ENCODE data around the gene RADIL. TPM values are rescaled to one million over a fixed set of nuclear protein-coding genes. Genes with fewer than 3 reads are reported as not detected.

RADIL gene
- total RNA-seq, 2 experiments from 2014 or later: 0.17 to 0.28 TPM

DNA sequence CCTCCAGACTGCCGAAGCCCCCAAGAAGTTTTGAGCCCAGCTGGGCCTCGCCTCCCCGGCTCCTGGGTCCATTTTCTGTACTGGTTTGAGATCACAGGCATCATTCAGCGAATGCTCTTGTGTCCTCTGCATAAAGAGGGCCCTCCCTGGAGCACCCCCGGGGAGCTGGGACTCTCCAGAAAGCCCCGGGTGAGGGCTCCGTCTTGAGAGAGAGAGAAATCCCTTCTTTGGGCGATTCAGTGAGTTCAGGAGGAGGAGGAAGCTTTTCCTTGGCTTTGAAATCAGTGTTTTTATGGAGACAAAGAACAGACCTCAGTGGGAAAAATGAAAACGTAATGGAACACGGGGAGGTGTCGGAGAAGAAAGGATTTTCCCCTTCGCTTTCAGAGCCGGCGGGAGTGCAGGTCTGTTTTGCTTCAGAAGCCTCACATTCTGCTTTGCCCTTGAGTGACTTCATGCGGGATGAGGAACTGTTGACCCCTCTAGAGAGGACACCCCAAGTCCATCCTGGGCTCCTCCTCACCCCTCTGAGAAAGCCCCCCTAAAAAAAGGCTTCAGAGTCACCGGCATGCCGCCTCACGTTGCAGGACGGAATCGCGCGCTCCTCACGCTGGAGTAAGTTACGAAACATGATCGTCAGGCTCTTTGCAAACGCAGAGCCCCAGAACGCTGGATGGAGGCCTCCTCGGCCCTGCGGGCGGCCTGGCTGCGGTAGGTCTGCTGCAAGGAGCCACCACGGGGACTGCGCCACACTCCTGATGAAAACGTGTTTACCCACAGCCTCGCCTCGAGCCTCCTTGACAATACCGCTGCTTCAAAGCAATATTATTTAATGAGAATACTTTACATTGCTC, 116.6 kb downstream of the RADIL start:
- no peak overlapping the region for H3K27ac Mint-ChIP-seq
- POLR2A ChIA-PET: no interaction called here
- H3K36me3 Mint-ChIP-seq: peaks cover 2% of the 10 kb centered on the region
- no peaks in the 10 kb centered on the region for H3K4me1 Mint-ChIP-seq
- no peak overlapping the region for H3K4me3 Mint-ChIP-seq
- ATAC-seq (ENCODE audit: low read depth) (no peak), DNase-seq (no peak)
- no peaks in the 10 kb centered on the region for H3K9me3 Mint-ChIP-seq
- no peaks in the 10 kb centered on the region for H3K27me3 Mint-ChIP-seq

DNA sequence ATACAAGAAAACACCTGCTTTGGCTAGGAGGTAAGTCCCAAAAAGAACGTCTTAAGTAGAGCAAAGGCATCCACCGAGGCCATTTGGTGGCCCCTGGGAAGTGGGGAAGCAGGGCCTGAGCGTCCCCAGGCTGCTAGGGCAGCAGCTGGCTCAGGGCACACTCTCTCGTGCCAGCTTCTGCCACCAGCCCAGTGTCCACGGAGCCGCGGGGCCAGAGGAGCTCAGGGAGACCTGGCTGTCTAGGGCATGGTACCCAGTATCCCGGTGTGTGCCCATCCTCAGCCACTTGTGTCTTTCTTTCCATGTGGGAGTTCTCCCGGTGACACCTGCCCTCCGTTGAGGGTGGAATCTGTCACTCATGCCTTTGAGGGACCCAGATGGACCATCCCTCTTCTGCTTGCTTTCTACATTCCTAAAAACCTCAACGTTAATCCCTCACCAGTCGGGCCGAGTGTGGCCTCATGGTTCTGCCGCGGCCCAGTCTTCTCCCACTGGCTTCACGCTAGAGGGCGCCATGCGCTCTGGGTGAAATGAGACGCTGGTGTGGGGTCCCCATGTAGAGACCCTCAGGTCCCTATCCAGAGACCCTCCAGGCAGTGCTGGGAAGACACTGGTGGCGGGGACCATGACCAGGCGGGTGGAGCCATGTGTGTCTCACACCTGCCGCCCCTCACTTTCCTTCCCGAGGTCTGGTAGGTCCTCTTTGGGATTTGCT, 117.6 kb downstream of the RADIL start:
- POLR2A ChIA-PET: no interaction called here
- H3K27ac Mint-ChIP-seq: no peak overlapping the region
- H3K36me3 Mint-ChIP-seq: peaks cover 2% of the 10 kb centered on the region
- H3K27me3 Mint-ChIP-seq: no peaks in the 10 kb centered on the region
- DNase-seq (no peak), ATAC-seq (ENCODE audit: low read depth) (no peak)
- no peaks in the 10 kb centered on the region for H3K9me3 Mint-ChIP-seq
- H3K4me3 Mint-ChIP-seq: no peak overlapping the region
- no peaks in the 10 kb centered on the region for H3K4me1 Mint-ChIP-seq

DNA sequence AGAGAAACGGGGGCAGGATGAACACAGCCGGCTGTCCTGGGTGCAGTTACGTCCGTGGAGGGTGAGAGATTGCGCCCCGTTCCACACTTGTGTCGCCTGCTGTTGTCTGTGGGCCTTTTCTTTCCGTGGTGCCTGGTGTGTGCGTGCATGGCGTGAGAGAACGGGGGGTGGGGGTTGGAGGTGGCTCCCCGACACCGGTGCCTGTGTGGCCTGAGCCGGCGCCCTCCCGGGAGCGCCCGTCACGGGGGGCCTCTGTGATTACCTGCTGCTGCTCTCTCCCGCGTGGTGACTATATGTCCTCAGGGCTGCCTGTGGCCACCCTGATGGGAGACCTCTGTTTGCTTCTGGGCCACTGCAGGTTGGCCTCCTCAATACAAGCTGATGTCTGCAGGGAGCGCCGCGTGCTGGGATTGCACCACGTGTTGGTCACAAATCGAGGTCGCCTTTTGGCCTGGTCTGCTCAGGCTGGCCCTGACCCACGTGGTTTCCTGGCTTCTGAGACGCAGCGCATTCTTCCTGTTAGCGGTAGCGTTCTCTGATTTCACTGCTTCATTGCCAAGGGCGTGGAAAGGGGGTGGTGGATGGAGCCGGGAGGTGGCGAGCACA, 119.0 kb downstream of the RADIL start:
- Mint-ChIP-seq H3K4me3 (no peak overlapping the region), H3K36me3 (peaks cover 5% of the 10 kb centered on the region), H3K9me3 (no peaks in the 10 kb centered on the region), H3K27ac (no peak overlapping the region), H3K4me1 (no peaks in the 10 kb centered on the region), H3K27me3 (no peaks in the 10 kb centered on the region)
- POLR2A ChIA-PET: interaction anchor here (0.9 kb wide), 1 partner anchor 11 kb away, joined by 4 read pairs; the partner anchor contains the start of gene AP5Z1
- DNase-seq: no peak
- no peak for ATAC-seq (ENCODE audit: low read depth)

DNA sequence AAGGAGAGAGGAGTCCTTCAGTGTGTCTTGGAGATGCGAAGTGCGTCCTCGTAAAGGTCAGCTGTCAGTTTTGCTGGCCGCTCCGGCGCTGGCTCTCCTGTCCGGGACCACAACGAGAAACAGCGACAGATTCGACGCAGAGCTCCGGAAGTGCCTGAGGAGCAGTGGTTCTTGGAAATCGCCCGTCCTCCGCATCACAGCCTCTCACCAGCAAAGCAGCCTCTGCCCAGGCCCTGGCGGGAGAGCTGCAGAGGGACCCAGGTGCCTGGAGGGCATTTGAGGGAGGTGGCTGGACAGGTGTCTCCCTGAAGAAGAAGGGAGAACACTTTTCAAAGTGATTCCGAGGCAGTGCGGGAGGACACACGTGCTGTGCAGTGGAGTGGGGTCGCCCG, 119.7 kb downstream of the RADIL start:
- no peaks in the 10 kb centered on the region for H3K27me3 Mint-ChIP-seq
- peaks cover 5% of the 10 kb centered on the region for H3K36me3 Mint-ChIP-seq
- DNase-seq: no peak
- H3K4me1 Mint-ChIP-seq: no peaks in the 10 kb centered on the region
- no peak for ATAC-seq (ENCODE audit: low read depth)
- no peak overlapping the region for H3K27ac Mint-ChIP-seq
- H3K4me3 Mint-ChIP-seq: no peak overlapping the region
- no peaks in the 10 kb centered on the region for H3K9me3 Mint-ChIP-seq
- POLR2A ChIA-PET: no interaction called here

GRCh38 chr7:4763091-4763793, 120.3 kb downstream of the RADIL start:
- ATAC-seq (ENCODE audit: low read depth) (no peak), DNase-seq (no peak)
- H3K36me3 Mint-ChIP-seq: peaks cover 5% of the 10 kb centered on the region
- H3K27ac Mint-ChIP-seq: no peak overlapping the region
- POLR2A ChIA-PET: no interaction called here
- H3K4me3 Mint-ChIP-seq: no peak overlapping the region
- H3K27me3 Mint-ChIP-seq: no peaks in the 10 kb centered on the region
- H3K9me3 Mint-ChIP-seq: no peaks in the 10 kb centered on the region
- H3K4me1 Mint-ChIP-seq: no peaks in the 10 kb centered on the region

GRCh38 chr7:4762121-4763055, 121.1 kb downstream of the RADIL start:
- DNase-seq (no peak), ATAC-seq (ENCODE audit: low read depth) (no peak)
- Mint-ChIP-seq H3K4me3 (no peak overlapping the region), H3K27ac (no peak overlapping the region), H3K27me3 (no peaks in the 10 kb centered on the region), H3K9me3 (no peaks in the 10 kb centered on the region), H3K4me1 (no peaks in the 10 kb centered on the region), H3K36me3 (peaks cover 5% of the 10 kb centered on the region)
- POLR2A ChIA-PET: no interaction called here

GRCh38 chr7:4760952-4761351, 122.6 kb downstream of the RADIL start:
- DNase-seq (no peak), ATAC-seq (ENCODE audit: low read depth) (no peak)
- POLR2A ChIA-PET: no interaction called here
- Mint-ChIP-seq H3K27me3 (no peaks in the 10 kb centered on the region), H3K36me3 (peaks cover 5% of the 10 kb centered on the region), H3K9me3 (no peaks in the 10 kb centered on the region), H3K4me1 (no peaks in the 10 kb centered on the region), H3K27ac (no peak overlapping the region), H3K4me3 (no peak overlapping the region)

GRCh38 chr7:4759211-4759610, 124.3 kb downstream of the RADIL start:
- no peak for ATAC-seq (ENCODE audit: low read depth)
- no peak overlapping the region for H3K4me3 Mint-ChIP-seq
- POLR2A ChIA-PET: interaction anchor here (0.5 kb wide), 1 partner anchor 70 kb away, joined by 3 read pairs; no protein-coding TSS in a partner anchor

DNA sequence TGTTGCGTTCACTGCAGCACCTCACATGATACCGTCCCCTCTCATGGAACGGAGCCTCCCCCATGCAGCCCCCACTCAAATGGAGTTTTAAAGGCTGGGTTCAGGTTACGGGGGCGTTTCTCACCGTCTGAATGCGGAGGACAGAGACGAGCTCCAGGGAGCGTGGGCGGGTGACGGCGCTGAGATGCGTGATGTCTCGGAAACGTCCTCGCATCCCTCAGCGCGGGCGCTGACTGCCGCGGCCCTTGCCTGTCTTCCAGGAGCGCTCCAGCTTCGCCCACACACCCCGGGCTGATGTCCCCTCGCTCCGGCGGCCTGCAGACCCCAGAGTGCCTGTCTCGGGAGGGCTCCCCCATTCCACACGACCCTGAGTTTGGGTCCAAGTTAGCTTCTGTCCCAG, 124.7 kb downstream of the RADIL start:
- no peaks in the 10 kb centered on the region for H3K9me3 Mint-ChIP-seq
- H3K4me1 Mint-ChIP-seq: peaks cover under 1% of the 10 kb centered on the region
- POLR2A ChIA-PET: interaction anchor here (0.5 kb wide), 1 partner anchor 70 kb away, joined by 3 read pairs; no protein-coding TSS in a partner anchor
- no peaks in the 10 kb centered on the region for H3K27me3 Mint-ChIP-seq
- DNase-seq (no peak), ATAC-seq (ENCODE audit: low read depth) (no peak)
- H3K27ac Mint-ChIP-seq: no peak overlapping the region
- H3K36me3 Mint-ChIP-seq: peaks cover 5% of the 10 kb centered on the region
- H3K4me3 Mint-ChIP-seq: no peak overlapping the region

More at GRCh38 chr7:4759211-4759610, 124.3 kb downstream of the RADIL start:
- no peak for DNase-seq
- H3K27ac Mint-ChIP-seq: no peak overlapping the region
- H3K9me3 Mint-ChIP-seq: no peaks in the 10 kb centered on the region
- no peaks in the 10 kb centered on the region for H3K4me1 Mint-ChIP-seq
- H3K27me3 Mint-ChIP-seq: no peaks in the 10 kb centered on the region
- peaks cover 5% of the 10 kb centered on the region for H3K36me3 Mint-ChIP-seq

GRCh38 chr7:4758111-4758510, 125.4 kb downstream of the RADIL start:
- POLR2A ChIA-PET: interaction anchor here (0.8 kb wide), 1 partner anchor 18 kb away, joined by 3 read pairs; the partner anchor contains the start of gene AP5Z1
- DNase-seq (no peak), ATAC-seq (ENCODE audit: low read depth) (no peak)
- Mint-ChIP-seq H3K27ac (no peak overlapping the region), H3K9me3 (no peaks in the 10 kb centered on the region), H3K4me1 (peaks cover 6% of the 10 kb centered on the region), H3K36me3 (peaks cover 5% of the 10 kb centered on the region), H3K4me3 (no peak overlapping the region), H3K27me3 (no peaks in the 10 kb centered on the region)

DNA sequence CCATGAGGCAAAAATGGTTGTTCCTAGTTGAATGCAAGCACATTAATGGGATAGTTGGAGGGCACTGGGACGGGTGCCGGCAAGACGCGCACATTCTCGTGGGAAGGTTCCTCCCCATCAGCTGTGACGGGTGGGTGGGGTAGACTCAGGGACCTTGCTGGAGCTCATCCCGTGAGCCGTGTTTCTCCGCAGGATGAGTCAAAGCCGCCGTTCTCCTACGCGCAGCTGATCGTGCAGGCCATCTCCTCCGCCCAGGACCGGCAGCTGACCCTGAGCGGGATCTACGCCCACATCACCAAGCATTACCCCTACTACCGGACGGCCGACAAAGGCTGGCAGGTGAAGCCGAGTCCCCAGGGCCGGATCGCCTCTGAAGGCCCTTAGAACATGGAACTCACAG, 128.5 kb downstream of the RADIL start:
- POLR2A ChIA-PET: interaction anchor here (1.3 to 1.5 kb wide), 3 partner anchors 9 to 113 kb away, joined by 3 to 4 read pairs (median 3); partner anchors contain the start of gene AP5Z1
- no peak for ATAC-seq (ENCODE audit: low read depth)
- Mint-ChIP-seq H3K9me3 (no peaks in the 10 kb centered on the region), H3K36me3 (peaks cover 1% of the 10 kb centered on the region), H3K4me1 (peaks cover 6% of the 10 kb centered on the region), H3K27me3 (no peaks in the 10 kb centered on the region), H3K4me3 (no peak overlapping the region), H3K27ac (no peak overlapping the region)
- DNase-seq: no peak

DNA sequence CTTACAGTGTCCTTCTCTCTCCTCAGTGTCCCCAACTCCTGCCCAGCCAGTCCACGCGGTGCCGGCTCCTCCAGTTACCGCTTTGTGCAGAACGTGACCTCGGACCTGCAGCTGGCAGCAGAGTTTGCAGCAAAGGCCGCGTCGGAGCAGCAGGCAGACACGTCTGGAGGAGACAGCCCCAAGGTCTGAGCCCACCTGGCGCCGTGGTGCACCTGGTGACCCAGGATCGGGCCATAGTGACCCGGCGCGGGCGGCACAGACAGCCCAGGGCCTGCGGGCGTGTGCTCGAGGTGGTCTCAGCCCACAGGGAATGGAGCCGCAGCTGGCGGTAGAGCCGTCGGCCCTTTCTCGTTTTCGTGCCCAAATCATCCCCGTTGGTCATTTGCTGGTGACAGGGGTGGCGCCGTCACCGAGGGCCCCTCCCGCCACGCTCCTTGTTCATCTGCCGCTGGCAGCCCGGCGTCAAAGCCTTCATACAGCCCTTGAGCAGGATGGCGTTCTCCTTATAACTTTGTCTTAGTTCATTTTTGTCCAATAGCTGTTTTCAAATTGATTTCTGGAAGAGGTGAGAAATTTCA, 129.0 kb downstream of the RADIL start:
- POLR2A ChIA-PET: interaction anchor here (1.3 to 1.5 kb wide), 2 partner anchors 8 to 113 kb away, joined by 3 read pairs; no protein-coding TSS in a partner anchor

More for the DNA sequence above, 129.0 kb downstream of the RADIL start:
- ATAC-seq (ENCODE audit: low read depth): no peak
- DNase-seq: no peak
- Mint-ChIP-seq H3K4me3 (no peak overlapping the region), H3K4me1 (peaks cover 6% of the 10 kb centered on the region), H3K36me3 (no peaks in the 10 kb centered on the region), H3K9me3 (no peaks in the 10 kb centered on the region), H3K27me3 (no peaks in the 10 kb centered on the region), H3K27ac (no peak overlapping the region)
